CD14-positive monocyte (primary cell): ENCODE data around the gene SYTL5. TPM values are rescaled to one million over a fixed set of nuclear protein-coding genes. Genes with fewer than 3 reads are reported as not detected.

Experiments
- DNase-seq, 3 donors: peaks; one replicate each; pipeline ENCODE4 v3.0.0-alpha.2; 2011 to 2022
- H2AFZ ChIP-seq: 2 replicates; pipeline ENCODE4 v1.6.0; 2012; ENCODE audit warnings: mild to moderate bottlenecking, low read depth, low read length, inconsistent platforms; ENCODE audit not compliant: insufficient read depth, poor library complexity, severe bottlenecking
- H3K27ac ChIP-seq, 2 donors: 1 replicate in 1 of 2; 2 replicates in 1 of 2; pipeline ENCODE4 v1.5.1; 2012 to 2013; ENCODE audit warnings: low read length in 2 of 2, control low read depth in 1 of 2, inconsistent platforms in 1 of 2, low read depth in 1 of 2, mild to moderate bottlenecking in 1 of 2
- H3K27me3 ChIP-seq, 2 donors: one replicate each; pipeline versions ENCODE4 v1.6.0 to v1.6.1; 2011 to 2013; ENCODE audit warnings: low read length in 2 of 2; ENCODE audit not compliant: control insufficient read depth in 2 of 2, insufficient read depth in 2 of 2
- H3K36me3 ChIP-seq, 2 donors: replicated peaks in 1 of 2; 1 replicate in 1 of 2; 2 replicates in 1 of 2; pipeline versions ENCODE4 v1.5.1 to v1.6.1; 2012 to 2013; ENCODE audit warnings: low read length in 2 of 2, control low read depth in 1 of 2, inconsistent platforms in 1 of 2, mild to moderate bottlenecking in 1 of 2; ENCODE audit not compliant: insufficient read depth in 2 of 2, control insufficient read depth in 1 of 2
- H3K4me1 ChIP-seq, 2 donors: 1 replicate in 1 of 2; 2 replicates in 1 of 2; pipeline versions ENCODE4 v1.5.1 to v1.6.1; 2012 to 2013; ENCODE audit warnings: low read length in 2 of 2, control low read depth in 1 of 2, inconsistent platforms in 1 of 2, mild to moderate bottlenecking in 1 of 2, moderate library complexity in 1 of 2; ENCODE audit not compliant: insufficient read depth in 2 of 2, control insufficient read depth in 1 of 2
- H3K4me2 ChIP-seq: replicated peaks from 2 replicates; pipeline ENCODE3; 2012; ENCODE audit warnings: low read length, moderate library complexity, mild to moderate bottlenecking; ENCODE audit not compliant: poor library complexity, severe bottlenecking; ENCODE audit errors: extremely low read depth
- H3K4me3 ChIP-seq, 3 experiments: fragments of 200-600 bp in 1 of 3; sonication (generic) in 1 of 3; replicated peaks in 1 of 3; 1 replicate in 2 of 3; 2 replicates in 1 of 3; pipeline ENCODE4 v1.5.1; 2011 to 2013; ENCODE audit warnings: low read length in 3 of 3, mild to moderate bottlenecking in 3 of 3, control low read depth in 2 of 3, low read depth in 2 of 3, inconsistent platforms in 1 of 3, moderate library complexity in 1 of 3
- H3K79me2 ChIP-seq: 2 replicates; pipeline ENCODE4 v1.6.0; 2012; ENCODE audit warnings: mild to moderate bottlenecking, control low read depth, inconsistent platforms, low read length, moderate library complexity; ENCODE audit not compliant: insufficient read depth
- H3K9ac ChIP-seq: 2 replicates; pipeline ENCODE4 v1.6.0; 2017; ENCODE audit warnings: low read length, mild to moderate bottlenecking; ENCODE audit not compliant: insufficient read depth, poor library complexity, severe bottlenecking
- H3K9me3 ChIP-seq, 2 donors: replicated peaks in 1 of 2; 1 replicate in 1 of 2; 2 replicates in 1 of 2; pipeline versions ENCODE4 v1.5.1 to v1.6.1; 2012 to 2013; ENCODE audit warnings: low read length in 2 of 2, control low read depth in 1 of 2; ENCODE audit not compliant: control insufficient read depth in 1 of 2, insufficient read depth in 1 of 2
- H4K20me1 ChIP-seq: 2 replicates; pipeline ENCODE4 v1.6.0; 2012; ENCODE audit warnings: mild to moderate bottlenecking, low read length, control low read depth, moderate library complexity; ENCODE audit not compliant: insufficient read depth
- H3K27ac Mint-ChIP-seq, 7 donors: one replicate each; pipeline ENCODE4 v1.8.0; 2020; ENCODE audit warnings: mild to moderate bottlenecking in 7 of 7, mixed read lengths in 7 of 7, moderate library complexity in 6 of 7, inconsistent platforms in 2 of 7
- H3K27me3 Mint-ChIP-seq, 3 donors: one replicate each; pipeline ENCODE4 v1.8.0; 2021 to 2022; ENCODE audit warnings: low read depth in 3 of 3, mild to moderate bottlenecking in 3 of 3, mixed read lengths in 3 of 3, moderate library complexity in 3 of 3, inconsistent platforms in 1 of 3
- H3K36me3 Mint-ChIP-seq, 2 donors: one replicate each; pipeline ENCODE4 v1.8.0; 2020; ENCODE audit warnings: mixed read lengths in 2 of 2, inconsistent platforms in 1 of 2, mild to moderate bottlenecking in 1 of 2
- H3K4me1 Mint-ChIP-seq: one replicate; pipeline ENCODE4 v1.8.0; 2020; ENCODE audit warnings: mild to moderate bottlenecking, mixed read lengths
- H3K4me3 Mint-ChIP-seq, 2 donors: one replicate each; pipeline ENCODE4 v1.8.0; 2020; ENCODE audit warnings: mild to moderate bottlenecking in 2 of 2, mixed read lengths in 2 of 2, moderate library complexity in 1 of 2
- H3K9me3 Mint-ChIP-seq, 7 donors: one replicate each; pipeline ENCODE4 v1.8.0; 2020 to 2022; ENCODE audit warnings: mixed read lengths in 7 of 7, mild to moderate bottlenecking in 6 of 7, moderate library complexity in 6 of 7, inconsistent platforms in 2 of 7
- CTCF ChIP-seq: fragments of 200-600 bp; IDR thresholded peaks from one replicate; pipeline ENCODE4 v1.8.0; 2022; ENCODE audit warnings: antibody characterized with exemption, mild to moderate bottlenecking
- WGBS: methylation state at CpG from one replicate; pipeline ENCODE4 v1.1.5; 2013; ENCODE audit warnings: missing lambda C conversion rate; ENCODE audit not compliant: insufficient coverage; 5-methylcytosine and 5-hydroxymethylcytosine counted together
- intact Hi-C, 2 donors: fragments of 100-400 bp; cut with micrococcal nuclease; formaldehyde crosslinking; loops; one replicate each; pipeline versions ENCODE4 v1.15.0 to v1.15.1; 2023
- polyA plus RNA-seq, 3 donors: library from polyadenylated mRNA; depleted of rRNA in 1 of 3; unstranded in 2 of 3; stranded (reverse) in 1 of 3; fragments of 300-500 nt in 2 of 3; fragments of >200 nt in 1 of 3; fragmentation: Illumina TruSeq in 2 of 3; gene quantifications; 1 replicate in 2 of 3; 2 replicates in 1 of 3; pipeline ENCODE4 v1.2.3, GENCODE V29; 2012 to 2021

Gene SYTL5
- polyA plus RNA-seq, 3 donors, result not detected

- no CpG with 5 or more reads among the region's 1 CpG for WGBS
Observed at GRCh38 chrX:38081909-38082308, 75.6 kb downstream of the SYTL5 start.

GRCh38 chrX:38082309-38082708 is 76.0 kb downstream of the SYTL5 start:
- Mint-ChIP-seq H3K36me3 (no peaks in the 10 kb centered on the region), H3K27ac (no peak overlapping the region), H3K4me3 (no peak overlapping the region), H3K27me3 (peaks cover 0 to 5% (median 3%) of the 10 kb centered on the region in 3 donors), H3K4me1 (no peaks in the 10 kb centered on the region), H3K9me3 (peaks cover 0 to 1% (median 0%) of the 10 kb centered on the region in 7 donors)
- no peak for TF ChIP-seq CTCF
- Histone ChIP-seq H3K79me2 (no peaks in the 10 kb centered on the region), H2AFZ (no peak overlapping the region), H3K4me1 (no peaks in the 10 kb centered on the region), H3K27ac (no peak overlapping the region), H3K4me2 (no peak overlapping the region), H3K9me3 (no peaks in the 10 kb centered on the region), H3K9ac (no peak overlapping the region), H3K27me3 (peaks cover 0 to 3% of the 10 kb centered on the region in 2 donors), H3K36me3 (no peaks in the 10 kb centered on the region), H4K20me1 (no peaks in the 10 kb centered on the region), H3K4me3 (no peak overlapping the region)
- no CpG with 5 or more reads among the region's 2 CpGs for WGBS
- intact Hi-C loops, result no loop called here
- no peak for DNase-seq

More at GRCh38 chrX:38081909-38082308, 75.6 kb downstream of the SYTL5 start:
- Histone ChIP-seq H3K4me2 (no peak overlapping the region), H2AFZ (no peak overlapping the region), H4K20me1 (no peaks in the 10 kb centered on the region), H3K4me3 (no peak overlapping the region), H3K9ac (no peak overlapping the region), H3K9me3 (no peaks in the 10 kb centered on the region), H3K4me1 (no peaks in the 10 kb centered on the region), H3K79me2 (no peaks in the 10 kb centered on the region), H3K27me3 (peaks cover 0 to 3% of the 10 kb centered on the region in 2 donors), H3K36me3 (no peaks in the 10 kb centered on the region), H3K27ac (no peak overlapping the region)
- H3K27me3 Mint-ChIP-seq, result peaks cover 0 to 5% (median 3%) of the 10 kb centered on the region in 3 donors
- H3K9me3 Mint-ChIP-seq, result peaks cover 0 to 1% (median 0%) of the 10 kb centered on the region in 7 donors
- no peak for DNase-seq
- intact Hi-C loops, result no loop called here
- no peak overlapping the region for H3K27ac Mint-ChIP-seq
- H3K4me1 Mint-ChIP-seq, result no peaks in the 10 kb centered on the region
- no peaks in the 10 kb centered on the region for H3K36me3 Mint-ChIP-seq
- no peak for TF ChIP-seq CTCF
- H3K4me3 Mint-ChIP-seq, result no peak overlapping the region
